22Rv1 (cell line): ENCODE measurements around the gene CEP104.

Experiments
- H3K27ac ChIP-seq: fragments of 450-650 bp; 2 replicates; pipeline ENCODE4 v1.5.1; 2017
- ZFX ChIP-seq: fragments of 450-650 bp; IDR thresholded peaks from 2 replicates; pipeline ENCODE4 v1.6.1; 2017; ENCODE audit warnings: antibody characterized with exemption, borderline replicate concordance
- TF ChIP-seq, protein P1 (sequence below): fragments of 450-650 bp; IDR thresholded peaks from 2 replicates; pipeline ENCODE4 v1.5.1; 2017; ENCODE audit warnings: mild to moderate bottlenecking

The CEP104 gene

DNA sequence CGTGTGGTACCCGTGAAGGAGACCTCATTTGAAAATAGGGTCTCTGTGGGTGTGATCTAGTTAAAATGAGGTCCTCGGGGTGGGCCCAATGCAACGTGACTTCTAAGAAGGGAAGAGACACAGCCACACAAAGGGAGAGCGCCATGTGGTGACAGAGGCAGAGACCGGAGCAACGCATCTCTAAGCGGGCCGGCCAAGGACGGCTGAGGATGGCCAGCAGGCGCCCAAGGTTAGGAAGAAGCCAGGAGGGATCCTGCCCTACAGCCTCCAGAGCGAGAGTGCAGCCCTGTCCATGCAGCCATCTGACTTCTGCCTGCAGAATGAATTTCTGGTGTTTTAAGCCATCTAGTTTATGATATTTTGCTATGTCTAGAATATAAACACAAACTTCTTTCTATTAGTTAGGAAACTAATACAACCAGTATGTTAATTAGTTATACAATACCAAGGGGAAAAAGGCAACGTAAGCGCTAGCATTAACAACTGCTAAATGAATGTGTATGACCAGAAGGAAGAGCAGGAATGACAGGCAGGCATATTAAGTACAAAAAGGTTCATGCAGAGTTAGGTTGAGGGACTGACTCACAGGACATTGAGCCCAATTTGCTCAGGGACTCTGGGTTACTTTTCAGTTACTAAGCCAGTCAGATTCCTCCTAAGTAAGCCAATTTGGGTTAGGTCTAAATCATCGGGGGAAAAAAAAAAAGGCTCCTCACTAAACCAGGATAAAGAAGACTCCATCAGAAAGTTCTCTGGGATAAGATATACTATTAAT is 4.1 kb downstream of the CEP104 start:
- no peak for TF ChIP-seq ZFX
- TF ChIP-seq, protein P1, sequence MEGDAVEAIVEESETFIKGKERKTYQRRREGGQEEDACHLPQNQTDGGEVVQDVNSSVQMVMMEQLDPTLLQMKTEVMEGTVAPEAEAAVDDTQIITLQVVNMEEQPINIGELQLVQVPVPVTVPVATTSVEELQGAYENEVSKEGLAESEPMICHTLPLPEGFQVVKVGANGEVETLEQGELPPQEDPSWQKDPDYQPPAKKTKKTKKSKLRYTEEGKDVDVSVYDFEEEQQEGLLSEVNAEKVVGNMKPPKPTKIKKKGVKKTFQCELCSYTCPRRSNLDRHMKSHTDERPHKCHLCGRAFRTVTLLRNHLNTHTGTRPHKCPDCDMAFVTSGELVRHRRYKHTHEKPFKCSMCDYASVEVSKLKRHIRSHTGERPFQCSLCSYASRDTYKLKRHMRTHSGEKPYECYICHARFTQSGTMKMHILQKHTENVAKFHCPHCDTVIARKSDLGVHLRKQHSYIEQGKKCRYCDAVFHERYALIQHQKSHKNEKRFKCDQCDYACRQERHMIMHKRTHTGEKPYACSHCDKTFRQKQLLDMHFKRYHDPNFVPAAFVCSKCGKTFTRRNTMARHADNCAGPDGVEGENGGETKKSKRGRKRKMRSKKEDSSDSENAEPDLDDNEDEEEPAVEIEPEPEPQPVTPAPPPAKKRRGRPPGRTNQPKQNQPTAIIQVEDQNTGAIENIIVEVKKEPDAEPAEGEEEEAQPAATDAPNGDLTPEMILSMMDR: no peak

DNA sequence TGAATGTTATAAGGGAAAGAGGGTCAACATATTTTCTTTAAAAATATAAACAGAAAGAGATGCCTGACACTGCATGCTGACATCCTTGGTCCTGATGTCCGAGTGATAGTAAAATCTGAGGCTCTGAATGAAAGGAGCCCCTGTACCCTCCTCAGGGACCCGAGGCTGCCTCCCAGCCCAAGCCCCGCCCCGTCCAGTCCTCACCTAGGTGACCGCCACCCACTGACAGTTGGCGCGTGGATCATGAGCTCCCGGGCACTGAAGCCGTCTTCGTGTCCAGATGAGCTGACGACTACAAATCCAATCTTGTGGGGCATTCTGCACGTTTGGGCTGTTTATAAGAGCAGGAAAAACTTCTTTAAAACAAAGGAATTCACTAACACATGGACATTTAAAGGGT is 4.9 kb downstream of the CEP104 start:
- no peak overlapping the region for H3K27ac ChIP-seq
- no peak for TF ChIP-seq ZFX
- TF ChIP-seq, protein P1: no peak

More for the DNA sequence above, 4.1 kb downstream of the CEP104 start:
- no peak overlapping the region for H3K27ac ChIP-seq

DNA sequence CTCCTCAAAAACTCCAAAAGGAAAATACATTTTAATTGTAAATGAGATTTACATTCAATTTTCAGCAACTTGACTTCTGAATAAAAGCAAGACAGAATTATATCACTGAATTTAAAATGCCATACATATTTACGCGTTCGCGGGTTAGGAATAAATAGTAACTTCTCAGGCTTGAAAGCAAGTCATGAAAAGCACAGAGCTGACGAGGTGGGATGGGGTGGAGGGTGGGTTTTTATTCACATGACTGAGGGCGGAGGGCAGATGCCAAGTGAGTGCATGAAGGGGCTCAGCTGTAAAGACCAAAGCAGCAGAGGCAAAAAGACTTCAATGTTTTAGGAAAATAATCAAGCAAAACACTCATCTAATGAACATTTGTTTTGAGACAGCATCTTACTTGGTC is 5.7 kb downstream of the CEP104 start:
- TF ChIP-seq, protein P1: no peak
- no peak for TF ChIP-seq ZFX
- no peak overlapping the region for H3K27ac ChIP-seq

DNA sequence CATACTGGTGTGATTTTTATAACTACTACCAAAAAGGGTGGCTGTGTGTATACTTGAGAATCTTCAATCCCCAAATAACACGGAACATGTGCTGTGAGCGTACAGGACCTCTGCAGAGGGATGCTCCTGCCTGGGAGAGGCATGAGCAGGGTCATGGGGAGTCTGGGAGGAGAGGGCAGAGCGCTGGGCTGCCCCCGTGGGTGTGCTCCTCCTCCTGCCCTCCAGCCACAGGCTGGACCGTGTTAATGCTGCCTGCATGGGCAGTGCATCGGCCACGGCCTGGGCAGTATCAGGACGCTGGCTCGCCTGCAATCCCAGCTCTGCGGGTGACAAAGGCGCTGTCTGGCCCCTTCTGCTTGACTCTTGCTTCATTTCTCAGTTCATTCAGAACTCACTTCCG is 6.2 kb downstream of the CEP104 start:
- no peak overlapping the region for H3K27ac ChIP-seq
- TF ChIP-seq, protein P1: no peak
- no peak for TF ChIP-seq ZFX

DNA sequence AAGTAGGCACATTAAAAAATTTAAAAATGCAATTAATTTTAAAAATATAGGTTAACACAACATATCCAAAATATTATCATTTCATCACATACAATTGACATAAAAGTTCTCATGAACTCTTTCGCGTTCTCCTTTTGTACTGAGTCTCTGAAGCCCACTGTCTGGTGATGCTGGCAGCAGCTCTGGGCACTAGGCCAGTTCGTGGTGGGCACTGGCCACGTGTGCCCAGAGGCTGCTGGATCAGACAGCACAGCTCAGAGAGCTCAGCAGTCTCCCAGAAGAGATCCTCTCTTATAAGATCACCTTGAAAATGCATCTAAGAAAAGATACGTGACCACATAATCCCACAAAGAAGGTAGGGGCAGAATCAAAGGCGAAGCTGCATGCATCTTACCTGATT is 9.9 kb downstream of the CEP104 start:
- TF ChIP-seq, protein P1: no peak
- TF ChIP-seq ZFX: no peak
- no peak overlapping the region for H3K27ac ChIP-seq

DNA sequence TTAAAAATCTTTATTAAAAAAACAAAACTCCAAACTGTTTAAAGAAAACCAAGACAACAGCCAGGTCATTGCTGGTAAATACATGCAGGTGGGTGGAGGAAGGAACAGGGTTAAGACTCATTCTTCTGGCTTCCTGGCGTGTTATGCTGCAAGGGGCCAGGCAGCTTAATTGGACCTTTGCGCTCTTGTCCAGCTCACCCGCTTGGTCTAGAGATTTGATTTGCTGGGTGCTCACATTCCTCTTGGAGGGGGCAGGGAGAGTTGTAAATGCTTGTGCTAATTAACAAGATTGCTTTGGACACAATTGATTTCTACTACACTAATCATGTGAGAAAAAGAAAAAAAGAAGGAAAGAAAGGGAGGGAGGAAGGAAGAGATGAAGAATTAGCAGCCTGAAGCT is 10.5 kb downstream of the CEP104 start:
- TF ChIP-seq, protein P1: no peak
- TF ChIP-seq ZFX: no peak
- H3K27ac ChIP-seq: no peak overlapping the region

DNA sequence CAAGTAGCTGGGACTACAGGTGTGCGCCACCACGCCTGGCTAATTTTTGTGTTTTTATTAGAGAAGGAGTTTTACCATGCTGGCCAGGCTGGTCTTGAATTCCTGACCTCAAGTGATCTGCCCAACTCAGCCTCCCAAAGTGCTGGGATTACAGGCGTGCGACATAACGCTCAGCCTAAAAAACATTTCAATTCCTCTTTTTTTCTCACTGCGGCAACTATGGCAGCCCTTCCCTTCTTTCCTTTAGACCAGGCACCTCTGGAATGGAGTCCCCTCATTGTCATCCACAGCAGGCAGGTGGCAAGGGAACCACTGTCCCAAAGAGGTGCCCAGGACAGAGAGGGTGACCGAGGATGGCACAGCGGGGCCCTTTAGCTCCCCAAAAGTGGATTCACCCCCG is 14.1 kb downstream of the CEP104 start:
- no peak overlapping the region for H3K27ac ChIP-seq
- TF ChIP-seq ZFX: no peak
- TF ChIP-seq, protein P1: no peak
